ENCODE measurements around the gene CROCC2. TPM values are rescaled to one million over a fixed set of nuclear protein-coding genes. Genes with fewer than 3 reads are reported as not detected.

The CROCC2 gene
- total RNA-seq, 1 experiment from 2014 or later: not detected

DNA sequence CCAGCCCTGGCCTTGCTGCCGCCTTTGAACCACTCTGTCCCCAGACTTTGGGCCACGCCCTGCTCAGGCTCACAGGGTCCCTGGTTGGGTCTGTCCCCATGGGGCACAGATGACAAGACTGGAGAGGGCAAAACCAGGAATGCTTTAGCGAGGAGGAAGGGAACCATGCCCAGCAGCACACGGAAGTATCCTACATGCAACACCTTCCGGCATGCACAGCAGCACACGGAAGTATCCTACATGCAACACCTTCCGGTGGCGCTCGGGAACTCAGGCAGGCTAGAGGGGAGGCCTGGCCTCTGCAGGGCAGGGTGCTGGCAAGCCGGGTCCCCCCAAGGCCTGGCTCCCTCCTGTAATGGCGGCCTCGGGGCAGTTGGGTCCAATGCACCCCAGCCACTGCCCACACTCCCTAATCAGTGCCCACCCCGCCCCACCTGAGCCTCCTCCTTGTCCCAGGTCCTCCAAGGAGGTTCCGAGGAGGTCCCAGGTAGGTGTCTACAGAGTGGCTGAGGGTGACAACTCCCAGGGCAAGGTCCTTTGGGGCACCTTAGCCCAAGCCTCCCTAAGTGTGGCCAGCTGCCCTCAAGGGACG, 58.7 kb downstream of the CROCC2 start:
- no peaks in the 10 kb centered on the region for H3K79me2 ChIP-seq (ENCODE audit: insufficient read depth, low read length)
- no peak overlapping the region for H3K4me2 ChIP-seq (ENCODE audit: low read length)
- RAD21 ChIA-PET (ENCODE audit: low non-redundant PET in 1 of 2, low total read pairs in 2 of 2, uncharacterized antibody in 2 of 2, unreplicated experiment in 2 of 2): no interaction called here
- no peak overlapping the region for H2AFZ ChIP-seq (ENCODE audit: low read depth, low read length, poor library complexity, severe bottlenecking)
- no peaks in the 10 kb centered on the region for H3K4me1 ChIP-seq (ENCODE audit: control insufficient read depth in 1 of 2, insufficient read depth in 2 of 2, low read length in 2 of 2)
- no peak overlapping the region for H3K4me3 ChIP-seq (replicated peaks in 1 of 2; ENCODE audit: low read depth in 1 of 2, low read length in 2 of 2)
- H4K20me1 ChIP-seq (ENCODE audit: insufficient read depth): no peaks in the 10 kb centered on the region
- no peaks in the 10 kb centered on the region for H3K36me3 ChIP-seq (ENCODE audit: control insufficient read depth in 1 of 2, insufficient read depth in 2 of 2, low read length in 2 of 2)
- POLR2A ChIA-PET: no interaction called here
- DNase-seq (ENCODE audit: low read depth, low spot score) (no peak), ATAC-seq (no peak)
- no peaks in the 10 kb centered on the region for H3K9me2 ChIP-seq (ENCODE audit: insufficient read depth)
- no peaks in the 10 kb centered on the region for H3K9me3 ChIP-seq (ENCODE audit: control insufficient read depth in 1 of 2, insufficient read depth in 1 of 2, low read depth in 1 of 2, low read length in 2 of 2)
- H3K27me3 ChIP-seq (ENCODE audit: insufficient read depth, low read length): no peaks in the 10 kb centered on the region
- H3K9ac ChIP-seq (ENCODE audit: low read length): no peak overlapping the region
- no peak for TF ChIP-seq FOSL1 (IDR thresholded peaks at IDR 0.05; ENCODE audit: low read depth)
- no peak for TF ChIP-seq ELF1 (IDR thresholded peaks at IDR 0.05; ENCODE audit: borderline replicate concordance, low read depth)
- TF ChIP-seq EZH2 (IDR thresholded peaks at IDR 0.05): no peak
- TF ChIP-seq, protein P1, sequence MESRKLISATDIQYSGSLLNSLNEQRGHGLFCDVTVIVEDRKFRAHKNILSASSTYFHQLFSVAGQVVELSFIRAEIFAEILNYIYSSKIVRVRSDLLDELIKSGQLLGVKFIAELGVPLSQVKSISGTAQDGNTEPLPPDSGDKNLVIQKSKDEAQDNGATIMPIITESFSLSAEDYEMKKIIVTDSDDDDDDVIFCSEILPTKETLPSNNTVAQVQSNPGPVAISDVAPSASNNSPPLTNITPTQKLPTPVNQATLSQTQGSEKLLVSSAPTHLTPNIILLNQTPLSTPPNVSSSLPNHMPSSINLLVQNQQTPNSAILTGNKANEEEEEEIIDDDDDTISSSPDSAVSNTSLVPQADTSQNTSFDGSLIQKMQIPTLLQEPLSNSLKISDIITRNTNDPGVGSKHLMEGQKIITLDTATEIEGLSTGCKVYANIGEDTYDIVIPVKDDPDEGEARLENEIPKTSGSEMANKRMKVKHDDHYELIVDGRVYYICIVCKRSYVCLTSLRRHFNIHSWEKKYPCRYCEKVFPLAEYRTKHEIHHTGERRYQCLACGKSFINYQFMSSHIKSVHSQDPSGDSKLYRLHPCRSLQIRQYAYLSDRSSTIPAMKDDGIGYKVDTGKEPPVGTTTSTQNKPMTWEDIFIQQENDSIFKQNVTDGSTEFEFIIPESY (IDR thresholded peaks at IDR 0.05; ENCODE audit: extremely low read depth, insufficient replicate concordance, low read length): no peak
- TF ChIP-seq ZNF274 (IDR thresholded peaks at IDR 0.05; ENCODE audit: low read depth, low read length): no peak
- no peak overlapping the region for H3K27ac ChIP-seq (ENCODE audit: low read depth, low read length)
- CTCF ChIA-PET: no interaction called here
- intact Hi-C loops (cut with micrococcal nuclease): no loop called here
- no TSS peak for BruUV-seq (replicated peaks)

- POLR2A ChIA-PET: no interaction called here
- H3K27me3 ChIP-seq (ENCODE audit: insufficient read depth, low read length): no peaks in the 10 kb centered on the region
- no peak for ATAC-seq
- H3K4me2 ChIP-seq (ENCODE audit: low read length): no peak overlapping the region
- no peak for TF ChIP-seq ELF1 (IDR thresholded peaks at IDR 0.05; ENCODE audit: borderline replicate concordance, low read depth)
- TF ChIP-seq, protein P1 (IDR thresholded peaks at IDR 0.05; ENCODE audit: extremely low read depth, insufficient replicate concordance, low read length): no peak
- H3K79me2 ChIP-seq (ENCODE audit: insufficient read depth, low read length): no peaks in the 10 kb centered on the region
- no peaks in the 10 kb centered on the region for H3K4me1 ChIP-seq (ENCODE audit: control insufficient read depth in 1 of 2, insufficient read depth in 2 of 2, low read length in 2 of 2)
- H3K27ac ChIP-seq (ENCODE audit: low read depth, low read length): no peak overlapping the region
- no peak overlapping the region for H3K4me3 ChIP-seq (replicated peaks in 1 of 2; ENCODE audit: low read depth in 1 of 2, low read length in 2 of 2)
- no peak overlapping the region for H2AFZ ChIP-seq (ENCODE audit: low read depth, low read length, poor library complexity, severe bottlenecking)
- no TSS peak for BruUV-seq (replicated peaks)
- H4K20me1 ChIP-seq (ENCODE audit: insufficient read depth): no peaks in the 10 kb centered on the region
- no peaks in the 10 kb centered on the region for H3K36me3 ChIP-seq (ENCODE audit: control insufficient read depth in 1 of 2, insufficient read depth in 2 of 2, low read length in 2 of 2)
- H3K9ac ChIP-seq (ENCODE audit: low read length): no peak overlapping the region
- intact Hi-C loops (cut with micrococcal nuclease): no loop called here
- CTCF ChIA-PET: no interaction called here
- no peak for DNase-seq (ENCODE audit: low read depth, low spot score)
- H3K9me2 ChIP-seq (ENCODE audit: insufficient read depth): no peaks in the 10 kb centered on the region
- RAD21 ChIA-PET (ENCODE audit: low non-redundant PET in 1 of 2, low total read pairs in 2 of 2, uncharacterized antibody in 2 of 2, unreplicated experiment in 2 of 2): no interaction called here
- H3K9me3 ChIP-seq (ENCODE audit: control insufficient read depth in 1 of 2, insufficient read depth in 1 of 2, low read depth in 1 of 2, low read length in 2 of 2): no peaks in the 10 kb centered on the region
Observed at GRCh38 chr2:240965296-240965904, 59.3 kb downstream of the CROCC2 start.
